Measurements from ENCODE around the gene TMEM107.
A peak's percentile ranks its signal among the peaks of the same experiment; 100 is the strongest.

The TMEM107 gene

DNA sequence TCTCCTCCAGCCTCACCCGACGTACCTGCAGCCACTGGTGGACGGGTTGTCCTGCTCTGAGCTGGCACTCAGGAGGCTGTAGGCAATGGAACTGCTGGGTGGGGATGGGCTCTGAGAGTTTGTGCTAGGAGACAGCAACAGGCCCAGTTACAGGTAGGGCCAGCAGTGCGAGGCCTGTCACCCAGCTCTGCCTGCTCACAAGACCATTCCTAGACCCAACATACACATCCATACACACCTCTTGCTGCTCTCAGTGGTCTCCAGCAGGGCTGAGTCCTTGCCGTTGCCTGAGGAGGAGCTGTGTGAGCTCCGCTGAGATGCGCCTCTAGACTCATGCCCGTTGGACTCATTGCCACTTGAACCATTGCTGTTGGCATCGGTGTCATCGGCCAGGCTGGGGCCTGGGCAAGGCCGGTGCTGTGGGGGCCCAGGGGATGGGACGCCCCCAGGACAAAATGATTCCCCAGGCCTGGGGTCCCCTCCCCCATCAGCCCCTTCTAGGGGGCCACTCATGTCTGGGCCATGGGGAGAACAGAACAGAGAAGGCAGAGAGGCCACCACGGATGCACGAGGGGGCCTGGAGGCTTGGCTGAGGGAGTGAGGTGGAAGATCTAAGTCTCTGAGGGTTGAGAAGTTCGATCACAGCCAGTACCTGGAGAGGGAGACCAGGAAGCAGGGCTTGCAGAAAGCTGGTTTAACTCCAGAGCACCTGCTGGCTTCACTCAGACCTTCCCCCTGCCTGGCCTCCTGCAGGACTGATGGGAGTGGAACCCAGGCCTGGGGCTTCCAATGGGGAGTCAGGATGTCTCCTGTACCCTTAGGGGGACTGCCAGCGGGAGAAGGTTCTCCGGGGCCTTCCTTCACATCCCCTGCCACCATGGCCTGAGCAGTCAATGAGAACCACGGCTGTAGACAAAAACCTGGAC is 25.7 kb downstream of the TMEM107 start:
- peak; percentile 49 for DNase-seq (ENCODE audit: low spot score)

DNA sequence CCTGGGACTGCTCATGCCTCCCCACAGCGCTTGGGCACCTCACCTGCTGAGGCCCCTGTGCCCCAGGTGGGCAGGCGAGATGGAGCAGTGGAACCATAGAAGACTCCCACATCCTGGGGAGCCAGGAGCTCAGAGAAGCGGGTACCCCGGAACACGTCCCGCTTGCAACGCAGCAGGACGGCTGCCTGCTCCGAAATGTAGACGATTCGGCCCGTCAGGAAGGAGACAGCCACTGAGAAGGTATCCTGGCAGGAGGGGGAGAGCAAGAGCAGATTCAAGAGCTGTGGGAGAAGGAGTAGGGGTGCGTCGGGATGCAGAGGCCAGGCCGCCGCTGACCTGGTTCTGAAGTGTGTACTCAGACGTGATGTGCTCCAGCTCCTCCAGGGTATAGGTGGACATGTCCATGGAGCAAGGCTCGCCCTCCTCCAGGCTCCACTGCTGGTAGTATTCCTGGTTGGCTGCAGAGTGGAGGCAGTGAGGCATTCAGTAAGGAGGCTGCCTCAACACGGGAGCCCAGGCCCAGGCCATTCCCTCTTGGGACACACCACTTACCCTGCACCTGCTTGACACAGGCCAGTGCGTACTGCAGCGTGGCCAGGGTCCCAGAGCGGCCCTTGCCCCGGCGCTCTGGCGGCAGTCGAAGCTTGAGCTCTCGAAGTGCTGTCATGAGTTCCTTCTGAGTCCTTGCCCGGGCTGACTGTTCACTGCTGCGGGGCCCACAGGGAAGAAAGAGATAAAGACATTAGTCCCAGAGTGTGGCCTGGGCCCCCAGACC is 26.6 kb downstream of the TMEM107 start:
- peak; percentile 44 for DNase-seq (ENCODE audit: low spot score)

DNA sequence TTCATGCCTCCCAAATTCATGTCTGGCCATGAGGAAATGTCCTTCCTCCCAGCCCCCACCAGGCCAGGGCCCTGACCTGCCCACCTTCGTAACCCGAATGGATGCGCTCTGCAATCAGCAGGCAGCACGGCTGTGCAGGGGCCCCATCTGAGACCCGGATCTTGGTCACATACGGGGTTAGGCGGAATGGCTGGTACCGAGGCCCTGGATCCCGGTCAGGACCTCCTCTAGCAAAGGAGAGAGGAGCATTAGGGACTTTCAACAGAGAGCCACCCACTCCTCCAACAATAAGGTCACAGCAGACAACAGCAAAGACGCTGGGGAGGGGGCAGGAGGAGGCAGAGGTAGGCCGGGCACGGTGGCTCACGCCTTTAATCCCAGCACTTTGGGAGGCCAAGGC is 27.6 kb downstream of the TMEM107 start:
- DNase-seq (ENCODE audit: low spot score) = no peak

DNA sequence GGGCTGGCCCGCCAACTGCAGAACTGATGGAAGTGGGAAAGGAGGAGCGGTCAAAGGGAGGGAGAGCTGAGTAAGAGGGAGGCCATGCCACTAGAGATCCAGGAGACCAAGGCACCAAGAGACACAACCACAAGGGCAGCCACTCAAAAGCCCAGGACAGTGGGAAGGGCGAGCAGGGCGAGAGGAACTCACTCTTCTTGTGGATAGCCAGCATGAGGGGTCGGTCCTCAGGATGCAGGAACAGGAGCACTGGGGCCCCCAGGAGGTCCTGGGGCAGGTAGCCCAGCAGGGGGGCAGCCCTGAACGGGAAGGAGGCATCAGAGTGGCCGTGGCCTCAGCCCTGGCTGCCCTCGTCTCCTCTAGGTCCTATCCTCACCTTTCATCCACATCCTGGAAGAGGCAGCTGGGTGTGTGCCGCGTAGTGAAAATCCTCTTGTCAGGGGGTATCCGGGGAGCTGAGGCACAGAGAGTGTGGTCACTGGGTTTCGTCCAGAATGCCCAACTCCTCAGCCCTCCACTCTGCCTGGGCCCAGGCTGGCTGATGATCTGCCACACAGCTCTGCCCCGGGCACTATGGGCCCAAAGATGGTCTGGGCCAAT is 28.3 kb downstream of the TMEM107 start:
- peak; percentile 43 for DNase-seq (ENCODE audit: low spot score)

DNA sequence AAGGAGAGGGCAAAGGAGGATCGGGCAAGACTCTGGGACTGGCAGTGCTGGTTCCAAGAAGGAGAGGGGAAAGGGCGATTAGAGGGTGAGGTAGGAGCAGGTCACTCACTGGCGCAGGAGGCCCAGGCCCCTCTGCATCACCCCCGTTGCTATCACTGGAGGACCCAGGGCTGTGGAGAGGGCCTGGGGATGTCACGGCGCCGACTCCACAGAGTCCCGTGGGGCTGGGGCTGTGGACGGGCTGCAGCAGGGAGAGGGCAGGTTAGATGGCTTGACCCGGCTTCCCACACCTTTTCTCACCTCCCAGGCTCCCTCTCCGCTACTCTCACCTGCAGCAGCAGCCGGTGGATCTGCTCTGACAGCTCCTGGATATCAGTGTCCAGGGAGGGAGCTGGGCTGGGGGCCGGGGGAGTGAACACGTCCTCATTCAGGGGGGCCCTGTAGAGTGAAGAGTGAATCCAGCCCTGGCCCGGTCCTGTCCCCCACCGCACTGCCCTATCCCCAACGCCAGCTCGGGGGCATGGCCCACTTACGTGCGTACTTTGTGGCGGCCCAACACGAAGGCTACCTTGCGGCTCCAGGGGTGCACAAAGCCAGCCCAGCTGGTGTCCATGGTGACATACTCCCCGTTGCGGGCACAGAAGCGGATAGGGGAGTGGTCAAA is 28.9 kb downstream of the TMEM107 start:
- DNase-seq (ENCODE audit: low spot score) = peak; percentile 43

DNA sequence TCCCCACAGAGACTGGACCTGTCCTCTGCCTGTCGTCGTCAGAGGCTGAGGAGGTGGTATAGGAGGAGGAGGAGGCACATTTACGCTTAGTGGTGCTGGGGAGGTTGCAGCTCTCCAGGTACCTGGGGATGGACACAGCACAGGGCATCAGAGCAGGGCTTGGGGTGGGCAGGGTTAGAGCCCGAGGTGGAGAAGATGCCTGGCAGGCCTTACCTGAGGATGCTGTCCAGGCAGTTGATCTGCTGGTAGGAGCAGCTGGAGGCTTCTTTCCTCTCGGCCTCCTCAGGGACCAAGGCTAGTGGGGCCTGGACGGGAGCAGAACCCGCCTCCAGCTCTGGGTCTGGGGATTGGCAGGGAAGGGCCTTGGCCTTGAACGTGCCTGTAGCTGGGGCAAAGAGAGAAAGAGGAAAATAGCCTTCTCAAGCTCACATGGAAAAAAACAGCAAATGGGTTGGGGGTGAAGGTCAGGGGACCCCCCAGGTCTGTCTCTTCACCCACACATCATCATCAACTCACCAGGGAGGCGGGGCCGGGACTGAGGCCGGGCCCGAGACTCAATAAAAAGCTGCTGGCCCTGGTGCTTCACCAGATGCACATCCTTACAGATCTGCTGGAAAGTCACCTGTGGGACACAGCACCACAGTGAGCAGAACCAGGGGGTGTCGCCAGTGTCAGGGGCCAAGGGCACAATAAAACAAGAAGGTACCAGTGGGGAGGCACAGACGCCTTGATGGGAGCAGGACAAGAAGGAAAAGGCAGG is 29.6 kb downstream of the TMEM107 start:
- no peak for DNase-seq (ENCODE audit: low spot score)

DNA sequence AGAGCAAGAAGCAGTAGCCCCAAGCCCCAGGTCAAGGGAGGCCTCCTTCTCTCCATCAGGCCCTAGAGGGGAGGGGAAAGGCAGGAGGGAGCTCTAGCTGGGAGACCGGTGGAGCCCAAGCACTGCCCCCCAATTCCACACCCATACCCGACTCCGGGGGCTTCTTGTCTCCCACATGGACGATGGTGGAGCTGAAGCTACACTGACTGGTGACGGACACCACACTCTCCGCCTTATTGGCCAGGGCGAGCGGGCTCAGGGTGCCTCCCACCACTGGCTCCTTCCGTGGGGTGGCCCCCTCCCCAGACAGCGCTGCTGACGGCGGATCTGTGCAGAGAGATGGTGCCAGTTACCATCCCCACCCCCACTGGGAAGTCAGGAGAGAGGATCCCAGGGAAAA is 30.4 kb downstream of the TMEM107 start:
- DNase-seq (ENCODE audit: low spot score) = no peak

DNA sequence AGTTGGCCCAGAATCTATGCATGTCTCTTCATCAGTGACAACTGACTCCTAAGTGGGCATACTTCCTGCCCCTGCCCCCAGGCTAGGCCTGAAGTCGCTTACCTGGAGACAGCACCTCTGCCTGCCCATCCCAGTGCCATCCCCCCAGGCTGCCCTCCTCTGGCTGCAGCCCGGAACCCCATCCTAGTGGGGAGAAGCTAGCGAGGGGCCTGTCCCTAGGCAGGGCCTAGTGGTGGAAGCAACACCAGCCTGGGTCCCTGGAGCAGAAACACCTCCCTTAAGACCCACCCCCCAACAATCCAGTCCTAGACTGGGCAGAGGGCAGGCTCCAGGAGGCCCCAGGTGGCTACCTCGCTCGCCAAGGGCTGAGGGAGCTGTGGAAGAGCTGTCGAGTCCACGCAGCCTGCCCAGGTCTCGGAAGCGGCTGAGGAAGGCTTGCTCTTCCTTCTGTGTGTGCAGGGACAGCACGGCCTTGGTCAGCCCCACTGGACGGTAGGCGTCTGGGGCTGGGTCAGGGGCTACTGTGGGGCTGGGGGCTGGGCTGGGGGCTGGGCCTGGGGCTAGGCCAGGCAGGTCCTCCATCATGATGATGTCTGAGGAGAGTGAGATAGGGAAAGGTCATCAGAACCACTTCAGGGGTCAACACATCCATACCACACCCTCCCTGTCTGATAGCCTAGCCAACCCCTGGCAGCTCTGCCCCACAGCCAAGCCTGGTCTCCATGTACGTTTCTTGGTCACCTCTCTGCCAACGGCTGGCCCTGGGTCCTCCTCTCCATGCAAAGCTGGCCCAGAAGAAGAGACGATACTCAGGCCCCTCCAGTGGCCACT is 31.6 kb downstream of the TMEM107 start:
- no peak for DNase-seq (ENCODE audit: low spot score)

DNA sequence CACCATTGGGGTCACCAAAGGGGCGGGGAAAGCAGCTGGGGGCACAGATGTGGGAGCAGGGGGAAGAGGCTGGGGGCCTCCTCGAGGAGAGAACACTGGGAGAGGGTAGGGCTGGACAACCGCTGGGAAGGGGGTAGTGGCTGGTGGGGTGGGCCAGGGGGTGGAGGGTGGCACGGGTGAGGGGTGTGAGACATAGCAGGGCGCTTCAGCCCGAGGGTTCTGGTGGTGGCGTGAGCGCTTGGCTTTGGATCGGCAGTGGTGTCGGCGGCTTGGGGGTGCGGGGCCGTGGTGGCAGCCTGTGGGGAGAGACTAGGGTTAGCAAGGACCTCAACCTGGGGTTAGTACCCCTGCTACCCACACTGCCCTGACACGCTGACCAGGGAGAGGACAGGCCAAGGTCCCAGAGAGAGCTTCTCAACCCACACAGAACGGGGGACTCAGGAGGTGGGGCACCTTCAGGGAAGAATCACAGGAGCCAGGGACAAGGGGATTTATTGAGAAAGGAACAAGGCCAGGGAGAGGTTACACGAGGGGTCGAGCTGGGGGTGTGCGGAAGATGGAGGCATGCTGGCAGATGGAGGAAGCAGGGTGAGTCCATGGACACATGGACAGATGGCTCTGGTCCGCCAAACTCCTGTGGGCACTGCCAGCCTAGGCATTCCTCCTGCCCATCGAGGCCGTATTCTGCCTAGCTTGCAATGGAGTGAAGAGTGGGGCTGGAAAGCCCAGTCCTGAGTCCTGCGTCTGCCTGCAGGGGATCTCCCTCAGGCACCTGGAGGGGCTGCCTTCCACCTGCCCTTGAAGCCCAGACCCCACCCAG is 32.4 kb downstream of the TMEM107 start:
- no peak for DNase-seq (ENCODE audit: low spot score)

DNA sequence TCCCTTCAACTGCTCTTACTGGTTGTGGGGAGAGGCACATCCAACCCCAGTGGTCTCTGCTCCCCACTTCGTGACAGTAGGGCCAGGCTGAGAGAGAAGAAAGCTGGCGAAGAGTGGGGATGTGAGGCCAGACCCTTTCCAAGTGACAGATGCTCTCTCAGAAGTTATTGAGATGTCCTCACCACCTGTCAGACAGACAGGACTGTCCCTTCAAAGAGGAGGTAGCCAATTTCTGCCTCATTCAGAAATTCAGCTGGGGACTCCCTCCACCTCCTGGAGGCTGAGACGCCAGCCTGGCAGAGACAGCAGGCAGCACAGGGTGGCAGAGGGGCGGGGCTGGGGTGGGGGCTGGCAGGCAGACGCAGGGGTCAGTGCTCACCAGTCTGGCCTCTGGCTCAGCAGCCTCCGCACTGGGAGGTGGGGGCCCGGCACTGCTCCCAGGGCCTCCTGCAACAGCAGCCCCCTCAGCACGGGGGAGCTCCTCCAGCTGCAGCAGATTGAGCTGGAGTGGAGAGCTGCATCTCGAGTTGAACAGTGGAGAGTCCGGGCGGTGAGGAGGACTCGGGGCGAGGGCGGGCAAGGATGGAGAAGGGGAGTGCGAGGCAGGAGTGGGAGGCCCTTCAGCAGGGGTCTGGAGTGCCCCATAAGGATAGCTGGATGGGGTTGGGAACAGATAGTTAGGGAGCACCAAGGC is 33.1 kb downstream of the TMEM107 start:
- no peak for DNase-seq (ENCODE audit: low spot score)

DNA sequence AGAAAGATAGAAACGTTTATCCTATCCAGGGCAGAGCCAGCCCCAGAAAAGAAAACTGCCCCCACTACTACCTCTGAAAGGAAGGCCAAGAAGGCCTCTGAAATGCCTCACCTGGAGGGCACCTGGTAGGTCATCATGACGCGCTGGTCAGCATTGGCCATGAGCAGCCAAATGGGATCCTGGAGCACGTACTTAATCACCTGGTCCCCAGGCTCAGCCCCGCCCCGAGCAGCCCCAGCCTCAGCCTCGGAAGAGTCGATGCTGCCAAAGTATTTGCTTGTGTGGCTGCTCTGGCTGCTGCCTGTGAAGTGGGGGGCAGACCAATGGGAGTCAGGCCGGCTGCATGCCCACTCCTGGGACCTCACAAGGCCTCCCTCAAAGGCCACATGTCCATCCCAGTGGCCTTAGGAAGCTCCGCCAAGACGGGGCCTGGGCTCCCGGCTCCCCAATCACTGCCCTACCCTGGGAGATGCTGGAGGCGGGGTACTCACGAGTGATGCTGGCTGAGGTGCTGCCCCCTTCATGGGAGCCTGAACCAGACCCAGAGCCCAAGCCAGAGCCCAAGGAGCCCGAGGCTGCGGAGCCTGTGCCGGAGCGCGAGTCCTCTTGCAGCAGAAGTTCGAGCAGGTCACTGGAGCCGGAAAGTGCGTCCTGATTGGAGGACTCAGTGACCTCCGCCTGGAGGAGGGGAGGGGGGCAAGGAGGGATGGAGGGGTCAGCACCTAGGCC is 33.9 kb downstream of the TMEM107 start:
- no peak for DNase-seq (ENCODE audit: low spot score)

DNA sequence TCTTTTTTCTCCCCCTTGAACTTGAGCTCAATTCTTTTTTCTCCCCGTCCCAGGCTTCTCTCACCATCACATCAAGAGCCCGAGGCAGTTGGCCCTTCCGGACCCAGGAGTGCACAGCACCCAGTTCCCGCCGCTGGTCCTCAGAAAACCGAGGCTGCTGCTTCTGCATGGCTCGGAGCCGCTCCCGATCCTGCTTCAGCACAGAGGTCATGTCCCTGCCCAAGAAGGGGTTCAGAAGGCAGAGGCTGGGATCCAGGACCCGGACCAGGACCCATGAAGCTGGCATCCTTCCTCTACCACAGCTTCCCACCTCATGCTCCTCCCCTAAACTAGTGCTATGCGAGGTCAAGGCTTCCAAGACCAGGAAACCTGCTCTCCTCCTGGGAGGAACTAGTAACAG is 34.4 kb downstream of the TMEM107 start:
- no peak for DNase-seq (ENCODE audit: low spot score)

DNA sequence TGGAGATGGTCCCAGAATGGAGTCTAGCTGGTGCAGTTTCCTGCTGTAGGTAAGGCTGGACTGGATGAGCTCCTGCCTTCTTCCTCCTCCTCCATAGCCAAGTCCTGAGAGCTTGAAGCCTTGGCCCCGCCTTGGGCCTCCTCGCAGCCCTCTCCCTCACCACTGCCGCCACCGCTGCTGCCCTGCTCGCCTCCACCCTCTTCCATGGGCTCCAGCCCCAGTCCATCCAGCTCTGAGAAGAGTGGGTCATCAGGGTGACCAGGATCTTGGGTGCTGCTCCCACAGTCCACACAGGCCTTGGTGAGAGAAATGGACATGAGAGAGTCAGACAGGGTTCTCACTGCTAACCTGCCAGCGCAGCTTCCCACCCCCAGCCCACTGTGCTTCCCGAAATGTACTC is 35.1 kb downstream of the TMEM107 start:
- no peak for DNase-seq (ENCODE audit: low spot score)

DNA sequence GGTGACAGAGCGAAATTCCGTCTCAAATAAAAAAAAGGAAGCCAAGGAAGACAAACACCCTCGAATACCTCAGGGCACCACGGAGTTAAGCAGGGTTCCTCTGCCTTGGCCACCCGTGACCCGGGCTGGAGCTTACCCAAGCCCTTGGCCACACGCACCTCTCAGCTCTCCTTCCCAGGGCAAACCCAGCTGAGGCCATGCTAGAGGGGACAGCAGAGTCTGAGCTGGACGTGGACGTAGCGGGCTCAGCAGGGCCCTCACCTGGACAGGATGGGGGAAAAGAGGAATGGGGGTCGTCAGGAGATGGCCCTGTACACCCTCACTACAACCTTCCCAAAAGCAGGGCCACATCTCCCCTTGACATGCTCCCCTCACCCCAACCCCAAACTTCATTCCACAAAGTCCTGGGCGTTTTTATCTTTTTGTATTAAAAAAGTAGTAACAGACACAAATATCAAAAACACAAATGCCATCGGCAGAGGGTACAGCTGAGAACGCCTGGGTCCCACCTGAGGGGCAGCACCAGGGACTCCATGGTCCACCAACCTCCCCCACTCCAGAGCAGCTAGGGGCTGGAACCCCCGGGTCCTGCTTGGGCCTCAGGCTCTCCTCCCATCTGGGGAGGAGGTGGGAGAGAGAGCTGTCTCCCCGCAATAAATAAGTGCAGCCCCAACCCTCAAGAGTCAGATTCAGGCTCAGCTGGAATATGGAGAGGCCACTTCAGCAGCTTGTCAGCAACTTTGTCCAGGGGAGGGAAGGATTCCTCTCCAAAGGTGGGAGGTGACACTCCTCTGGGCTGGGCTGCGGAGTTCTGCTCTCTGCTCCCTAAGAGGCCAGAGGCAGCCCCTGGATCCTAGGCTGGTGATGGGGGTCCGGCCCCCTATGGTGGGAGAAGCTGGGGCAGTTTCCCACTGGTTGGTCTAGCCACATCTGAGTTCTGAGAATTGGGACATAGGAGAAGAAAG is 35.8 kb downstream of the TMEM107 start:
- no peak for DNase-seq (ENCODE audit: low spot score)

DNA sequence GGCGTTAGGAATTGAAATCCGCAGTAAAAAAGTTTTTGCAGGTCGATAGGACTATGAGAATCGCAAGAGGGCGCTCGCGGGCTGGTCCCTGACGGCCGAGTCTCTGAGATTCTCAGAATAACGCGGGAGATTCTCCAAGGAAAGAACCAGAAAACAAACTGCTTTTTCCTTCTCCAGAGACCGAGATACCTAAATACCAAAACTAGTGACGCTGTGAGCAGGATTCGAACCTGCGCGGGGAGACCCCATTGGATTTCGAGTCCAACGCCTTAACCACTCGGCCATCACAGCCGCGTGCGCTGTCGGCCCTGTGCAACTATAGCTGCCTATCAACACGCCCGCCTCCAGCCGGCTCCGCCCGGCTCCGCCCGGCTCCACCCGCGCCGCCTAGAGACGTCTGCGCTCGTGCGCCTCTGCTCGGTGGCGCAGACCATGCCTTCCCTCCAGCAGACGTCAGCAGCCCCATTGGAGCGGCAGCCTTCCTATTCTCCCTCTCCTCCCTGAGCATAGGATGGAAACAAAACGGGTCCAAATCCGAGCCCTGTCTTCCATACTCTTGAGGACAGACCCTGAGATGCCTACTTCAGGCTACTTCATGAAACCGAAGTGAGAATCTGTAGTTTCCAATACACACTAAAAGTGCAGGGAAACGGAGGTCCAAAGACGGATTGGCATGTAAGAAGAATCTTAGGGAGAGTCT is 37.4 kb downstream of the TMEM107 start:
- DNase-seq (ENCODE audit: low spot score) = peak; percentile 100

DNA sequence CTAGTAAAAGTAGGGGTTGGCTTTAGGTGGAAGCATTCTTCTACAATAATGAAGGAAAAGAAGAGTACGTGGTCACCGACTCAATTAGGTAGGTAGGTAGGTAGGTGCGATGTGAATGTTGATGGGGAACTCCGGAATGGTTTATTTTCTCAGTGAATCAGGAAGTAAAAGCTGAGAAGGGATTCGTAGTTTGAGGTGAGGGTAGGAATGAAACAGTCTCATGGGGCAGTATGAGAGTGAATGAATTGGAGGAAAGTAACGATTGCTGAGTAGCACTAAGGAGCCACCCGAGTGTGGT is 37.9 kb downstream of the TMEM107 start:
- no peak for DNase-seq (ENCODE audit: low spot score)

Data from ecto neural progenitor cell (in vitro differentiated cells).